ENCODE results near the gene NDOR1. TPM values are rescaled to one million over a fixed set of nuclear protein-coding genes. Genes with fewer than 3 reads are reported as not detected.

Gene NDOR1
- total and polyA plus RNA-seq, 2 of the 8 experiments (the other 6 are each of a cell fraction or from before 2014, with no cell fraction given): 25.7 to 32.3 TPM

GRCh38 chr9:137178939-137179630 lies 26.4 kb upstream of the NDOR1 start (continued):
- TF ChIP-seq CHD7 (IDR thresholded peaks at IDR 0.05; ENCODE audit: insufficient replicate concordance, low read length) (no peak), POLR2A (IDR thresholded peaks at IDR 0.05; ENCODE audit: control extremely low read depth in 1 of 2, low read depth in 2 of 2, low read length in 2 of 2) (no peak), RBBP5 (IDR thresholded peaks at IDR 0.05; ENCODE audit: borderline replicate concordance, low read depth, low read length) (no peak), TEAD4 (IDR thresholded peaks at IDR 0.05; ENCODE audit: low read depth, low read length) (no peak), TCF12 (IDR thresholded peaks at IDR 0.05; ENCODE audit: low read depth, low read length) (no peak), SAP30 (IDR thresholded peaks at IDR 0.05; ENCODE audit: insufficient read depth, insufficient replicate concordance, low read length) (no peak), KDM5A (IDR thresholded peaks at IDR 0.05; ENCODE audit: low read length) (no peak), GABPA (IDR thresholded peaks at IDR 0.05; ENCODE audit: borderline replicate concordance, insufficient read depth, low read length) (no peak), RFX5 (IDR thresholded peaks at IDR 0.05; ENCODE audit: borderline replicate concordance, low read depth, low read length) (no peak)

Data from H1 (cell line).